Left lung (tissue), 10 donors: Measurements from ENCODE around the gene CCDC30. TPM values are rescaled to one million over a fixed set of nuclear protein-coding genes. Genes with fewer than 3 reads are reported as not detected.

Experiments
- ATAC-seq: fragments of 200-7000 bp; cut with Tn5 transposase; one replicate; pipeline ENCODE4 v1.9.1; 2020; ENCODE audit warnings: moderate library complexity
- DNase-seq, 4 donors: peaks; one replicate each; pipeline ENCODE4 v3.0.0-alpha.2; 2013 to 2020
- H3K27ac ChIP-seq, 2 donors: fragments of 200-600 bp; sonication (generic) in 1 of 2; one replicate each; pipeline versions ENCODE4 v1.5.0 to v1.8.0; 2020 to 2021
- H3K27me3 ChIP-seq, 2 donors: fragments of 200-600 bp; sonication (generic) in 1 of 2; one replicate each; pipeline versions ENCODE4 v1.5.0 to v1.8.0; 2020 to 2021
- H3K36me3 ChIP-seq, 2 donors: fragments of 200-600 bp; sonication (generic) in 1 of 2; one replicate each; pipeline versions ENCODE4 v1.5.0 to v1.8.0; 2020 to 2021
- H3K4me1 ChIP-seq, 2 donors: fragments of 200-600 bp; one replicate each; pipeline ENCODE4 v1.8.0; 2021
- H3K4me3 ChIP-seq, 2 donors: fragments of 200-600 bp; sonication (generic) in 1 of 2; one replicate each; pipeline versions ENCODE4 v1.5.0 to v1.8.0; 2020 to 2021; ENCODE audit warnings: mild to moderate bottlenecking in 1 of 2
- H3K9me3 ChIP-seq, 2 donors: fragments of 200-600 bp; sonication (generic) in 1 of 2; one replicate each; pipeline versions ENCODE4 v1.5.0 to v1.8.0; 2020 to 2021
- CTCF ChIP-seq, 2 donors: fragments of 200-600 bp; sonication (generic) in 1 of 2; IDR thresholded peaks; one replicate each; pipeline versions ENCODE4 v1.5.0 to v1.8.0; 2021; ENCODE audit warnings: antibody characterized with exemption in 2 of 2
- intact Hi-C, 2 donors: fragments of 100-400 bp; cut with DNase I; formaldehyde crosslinking; loops; one replicate each; pipeline versions ENCODE4 v1.11.2 to v1.14.2; 2022
- polyA plus RNA-seq, 6 donors: library from polyadenylated mRNA; unstranded; fragments of 120-200 nt; gene quantifications; one replicate each; pipeline ENCODE4 v1.2.1, GENCODE V29; 2013; ENCODE audit not compliant: insufficient read length in 6 of 6
- total RNA-seq, 2 donors: library from RNA; stranded (reverse); fragmentation: NEBNext Ultra II Directional; extraction: Animal tissue kit (Norgen Biotek cat#: 25700); gene quantifications; one replicate each; pipeline ENCODE4 v1.2.1, GENCODE V29; 2021
- donor health status: DM: no; HTN: yes; CAD: no.
- donor health status: DM: no; HTN: no; CAD: no.

CCDC30 gene
- total and polyA plus RNA-seq, 8 donors = 4.5 to 16.2 (median 12.3) TPM

DNA sequence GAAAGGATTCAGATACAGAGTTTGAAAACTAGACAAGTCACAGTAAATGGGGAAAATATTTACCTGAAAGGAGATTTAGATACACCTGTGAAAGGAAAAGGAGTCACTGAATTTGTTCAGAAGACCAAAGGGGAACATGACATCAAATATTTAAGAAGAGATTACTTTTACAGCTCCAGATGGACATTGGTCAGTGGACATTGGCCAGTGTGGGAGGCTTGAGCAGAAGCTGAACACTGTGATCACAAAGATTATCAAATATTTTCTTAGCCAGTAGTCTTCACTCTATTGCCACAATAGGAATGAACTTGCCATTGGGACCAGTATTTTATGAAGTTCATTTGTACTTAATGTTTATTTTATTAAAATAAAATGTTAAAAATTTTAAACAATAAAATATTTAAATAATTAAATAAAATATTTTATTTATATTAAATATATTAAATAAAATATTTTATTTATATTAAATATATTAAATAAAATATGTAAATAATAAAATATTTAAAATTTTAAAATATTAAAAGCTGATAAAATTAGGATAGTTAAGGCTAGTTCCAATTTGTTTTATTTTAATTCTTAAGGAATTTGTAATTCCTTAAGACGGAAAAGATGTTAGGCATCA lies 94.3 kb downstream of the CCDC30 start:
- Histone ChIP-seq H3K27ac (no peak overlapping the region), H3K27me3 (no peaks in the 10 kb centered on the region), H3K36me3 (no peaks in the 10 kb centered on the region), H3K9me3 (peaks cover 0 to 5% of the 10 kb centered on the region in 2 donors), H3K4me1 (no peaks in the 10 kb centered on the region), H3K4me3 (no peak overlapping the region)
- intact Hi-C loops = no loop called here
- no peak for DNase-seq
- TF ChIP-seq CTCF (IDR thresholded peaks at IDR 0.05) = no peak
- ATAC-seq = no peak

DNA sequence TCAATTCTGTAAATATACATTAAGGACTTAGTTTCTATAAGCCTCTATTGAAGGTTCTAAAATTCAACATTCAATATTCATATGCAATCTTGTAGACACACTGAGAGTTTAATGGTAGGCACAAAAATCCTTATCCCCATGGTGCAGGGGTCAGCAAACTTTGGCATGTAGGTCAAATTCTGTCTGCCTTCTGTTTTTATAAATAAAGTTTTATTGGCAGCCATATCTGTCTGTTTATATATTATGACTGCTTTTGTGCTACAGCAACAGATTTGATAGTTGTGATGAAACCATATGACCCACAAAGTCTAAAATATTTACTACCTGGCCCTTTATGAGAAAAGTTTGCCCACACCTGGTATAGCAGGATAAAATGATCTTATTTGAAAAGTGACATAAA lies 104.0 kb downstream of the CCDC30 start:
- Histone ChIP-seq H3K36me3 (peaks cover 0 to 3% of the 10 kb centered on the region in 2 donors), H3K9me3 (no peaks in the 10 kb centered on the region), H3K27me3 (no peaks in the 10 kb centered on the region), H3K27ac (no peak overlapping the region), H3K4me3 (no peak overlapping the region), H3K4me1 (no peaks in the 10 kb centered on the region)
- no peak for ATAC-seq
- intact Hi-C loops = no loop called here
- no peak for DNase-seq
- TF ChIP-seq CTCF (IDR thresholded peaks at IDR 0.05) = no peak

DNA sequence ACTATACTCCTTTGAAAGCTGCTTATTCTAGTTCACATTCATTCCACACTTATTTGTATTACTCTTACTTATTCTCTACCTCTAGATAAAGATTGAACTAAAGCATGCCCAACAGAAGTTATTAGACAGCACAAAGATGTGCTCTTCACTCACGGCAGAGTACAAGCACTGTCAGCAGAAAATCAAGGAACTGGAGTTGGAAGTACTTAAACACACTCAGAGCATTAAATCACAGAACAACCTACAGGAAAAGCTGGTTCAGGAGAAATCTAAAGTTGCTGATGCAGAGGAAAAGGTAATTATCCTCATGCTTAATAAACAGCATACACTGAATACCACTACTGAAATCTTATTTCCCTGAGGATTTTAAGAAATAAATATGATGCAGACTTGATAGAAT lies 113.8 kb downstream of the CCDC30 start:
- Histone ChIP-seq H3K9me3 (no peaks in the 10 kb centered on the region), H3K27me3 (no peaks in the 10 kb centered on the region), H3K4me3 (no peak overlapping the region), H3K36me3 (no peaks in the 10 kb centered on the region), H3K4me1 (no peaks in the 10 kb centered on the region), H3K27ac (no peak overlapping the region)
- ATAC-seq (no peak), DNase-seq (no peak)
- intact Hi-C loops = loop anchor here in 1 of 2 donors (5.0 kb wide), 1 partner anchor 170 kb away; no protein-coding TSS in a partner anchor
- no peak for TF ChIP-seq CTCF (IDR thresholded peaks at IDR 0.05)

DNA sequence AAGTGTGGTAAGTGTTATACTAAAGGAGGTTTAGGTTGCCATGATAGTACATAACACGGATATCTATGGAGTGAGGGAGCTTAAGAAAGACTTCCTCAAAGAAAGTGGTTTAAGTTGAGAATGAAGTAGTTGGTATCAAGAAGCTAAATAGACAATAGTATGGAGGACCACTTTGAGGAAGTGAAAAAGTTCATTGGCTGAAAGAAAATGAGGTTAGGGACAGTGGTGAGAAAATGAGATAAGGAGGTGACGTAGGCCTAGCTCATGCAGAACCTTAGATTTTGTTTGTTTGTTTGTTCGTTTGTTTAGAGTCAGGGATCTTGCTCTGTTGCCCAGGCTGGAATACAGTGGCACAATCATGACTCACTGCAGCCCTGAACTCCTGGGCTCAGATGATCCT lies 122.9 kb downstream of the CCDC30 start:
- Histone ChIP-seq H3K4me3 (no peak overlapping the region), H3K36me3 (peaks cover 0 to 10% of the 10 kb centered on the region in 2 donors), H3K9me3 (peaks cover 0 to 17% of the 10 kb centered on the region in 2 donors), H3K4me1 (no peaks in the 10 kb centered on the region), H3K27me3 (no peaks in the 10 kb centered on the region), H3K27ac (no peak overlapping the region)
- intact Hi-C loops = no loop called here
- TF ChIP-seq CTCF (IDR thresholded peaks at IDR 0.05) = no peak
- DNase-seq (no peak), ATAC-seq (no peak)

GRCh38 chr1:42587753-42588152 lies 124.7 kb downstream of the CCDC30 start:
- Histone ChIP-seq H3K27me3 (no peaks in the 10 kb centered on the region), H3K4me1 (no peaks in the 10 kb centered on the region), H3K4me3 (no peak overlapping the region), H3K27ac (no peak overlapping the region), H3K9me3 (peaks cover 0 to 17% of the 10 kb centered on the region in 2 donors), H3K36me3 (peaks cover 0 to 10% of the 10 kb centered on the region in 2 donors)
- intact Hi-C loops = no loop called here
- ATAC-seq (no peak), DNase-seq (no peak)
- no peak for TF ChIP-seq CTCF (IDR thresholded peaks at IDR 0.05)
